Measurements from ENCODE around the gene XYLB. TPM values are rescaled to one million over a fixed set of nuclear protein-coding genes. Genes with fewer than 3 reads are reported as not detected.

XYLB gene
- polyA plus RNA-seq, 3 donors = 11.1 to 14.5 (median 14.0) TPM

DNA sequence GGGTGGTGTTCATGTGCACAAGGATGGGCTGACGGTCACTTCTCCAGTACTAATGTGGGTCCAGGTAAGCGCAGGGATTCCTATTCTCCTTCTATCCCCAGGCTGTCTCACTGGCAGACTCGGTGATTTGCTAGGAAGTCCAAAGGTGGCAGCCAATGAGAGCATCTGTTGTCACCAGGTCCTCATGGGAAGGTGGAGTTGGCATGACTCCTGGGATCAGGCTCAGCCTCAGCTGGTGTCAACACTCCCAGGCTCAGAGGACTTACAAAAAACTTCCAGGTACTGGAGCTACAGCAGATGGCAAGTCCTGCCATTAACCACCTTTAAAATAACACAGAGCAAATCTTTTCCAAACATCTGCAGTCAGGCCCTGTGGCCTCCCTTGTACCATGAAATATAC, 13.8 kb downstream of the XYLB start:
- DNase-seq = no peak

DNA sequence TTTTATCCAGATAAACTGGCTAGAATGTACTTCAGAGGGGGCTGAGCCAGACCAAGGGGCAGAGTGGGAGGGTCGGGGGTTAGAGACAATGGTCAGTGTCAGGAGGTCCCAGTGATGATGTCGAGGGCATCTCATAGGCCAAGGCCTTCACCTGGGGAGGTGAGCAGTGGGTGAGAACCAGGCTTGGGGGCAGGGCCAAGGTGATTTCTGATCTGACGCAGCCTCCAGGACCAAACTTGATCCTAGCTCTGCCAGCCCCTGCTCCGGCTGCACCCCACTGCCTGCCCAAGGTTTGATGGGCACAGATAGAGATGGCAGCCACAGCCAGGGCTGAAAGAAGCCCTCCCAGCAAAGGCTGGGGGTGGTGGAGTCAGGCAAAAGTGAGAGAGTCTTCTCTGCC, 14.9 kb downstream of the XYLB start:
- DNase-seq = no peak

DNA sequence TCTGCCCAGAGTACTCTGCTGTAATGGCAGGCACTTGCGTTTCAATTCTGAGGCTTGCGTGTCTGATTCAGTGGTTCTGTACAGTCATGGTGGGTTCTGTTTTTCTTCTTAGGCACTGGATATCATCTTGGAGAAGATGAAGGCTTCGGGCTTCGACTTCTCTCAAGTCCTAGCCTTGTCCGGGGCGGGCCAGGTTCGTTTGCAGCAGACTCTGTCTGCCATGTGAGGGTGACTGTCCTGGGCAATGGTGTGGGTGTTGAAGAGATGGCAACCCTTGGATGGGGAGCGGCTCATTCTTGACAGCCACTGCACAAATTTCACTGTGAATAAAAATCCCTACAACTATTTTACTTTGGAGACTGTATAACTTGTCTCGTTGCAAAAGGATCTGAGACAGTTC, 16.2 kb downstream of the XYLB start:
- no peak for DNase-seq

DNA sequence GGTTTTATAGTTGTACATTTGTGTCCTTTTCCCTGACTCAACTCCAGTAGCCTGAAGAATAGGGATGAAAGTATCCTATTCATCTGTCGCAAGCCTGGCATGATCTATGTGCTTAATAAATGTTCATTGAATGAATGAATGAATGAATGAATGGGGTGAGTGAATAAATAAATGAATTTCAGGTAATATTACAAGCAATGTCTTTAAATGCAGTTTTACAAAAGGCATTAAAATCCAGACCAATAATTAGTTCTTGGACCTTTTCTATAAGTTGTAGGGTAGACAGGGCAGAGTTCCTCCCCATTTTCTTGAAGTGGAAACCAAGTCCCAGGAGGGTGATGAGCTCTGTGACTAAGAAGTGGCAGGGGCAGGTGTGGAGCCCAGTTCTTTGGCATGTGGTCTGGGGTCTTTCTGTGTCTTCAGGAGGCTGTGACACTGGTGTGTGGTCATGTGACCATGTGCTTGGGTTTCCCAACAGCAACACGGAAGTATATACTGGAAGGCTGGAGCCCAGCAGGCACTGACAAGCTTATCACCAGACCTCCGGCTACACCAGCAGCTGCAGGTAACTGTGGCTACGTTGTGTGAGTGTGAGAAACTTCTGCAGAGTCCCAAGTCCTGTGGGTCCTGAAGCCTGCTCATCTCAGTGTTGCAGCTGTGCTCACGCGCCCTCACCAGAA, 18.3 kb downstream of the XYLB start:
- DNase-seq = no peak

DNA sequence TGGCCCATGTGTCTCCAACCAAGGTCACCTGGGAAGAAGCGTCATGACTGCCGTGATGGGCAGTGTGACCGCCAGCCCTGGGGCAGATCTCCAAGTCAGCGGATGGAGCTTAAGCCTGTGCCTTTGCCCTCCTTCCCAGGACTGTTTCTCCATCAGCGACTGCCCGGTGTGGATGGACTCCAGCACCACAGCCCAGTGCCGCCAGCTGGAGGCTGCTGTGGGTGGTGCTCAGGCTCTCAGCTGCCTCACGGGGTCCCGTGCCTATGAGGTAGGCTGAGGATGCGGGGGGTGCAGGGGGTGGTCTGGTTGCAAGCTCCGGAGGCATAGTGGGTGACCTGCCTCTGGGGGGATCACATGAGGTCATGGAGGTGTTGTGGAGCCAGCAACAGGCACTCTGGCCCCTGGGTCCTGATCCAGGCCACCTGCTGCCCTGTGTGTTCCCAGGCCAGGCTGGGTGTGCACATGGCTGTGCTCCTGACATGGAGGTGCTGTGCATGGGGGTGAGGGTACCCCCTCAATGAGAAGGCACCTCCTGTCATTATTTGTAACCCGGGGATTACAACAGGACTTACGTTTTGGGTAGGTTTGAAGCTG, 19.0 kb downstream of the XYLB start:
- DNase-seq = no peak

DNA sequence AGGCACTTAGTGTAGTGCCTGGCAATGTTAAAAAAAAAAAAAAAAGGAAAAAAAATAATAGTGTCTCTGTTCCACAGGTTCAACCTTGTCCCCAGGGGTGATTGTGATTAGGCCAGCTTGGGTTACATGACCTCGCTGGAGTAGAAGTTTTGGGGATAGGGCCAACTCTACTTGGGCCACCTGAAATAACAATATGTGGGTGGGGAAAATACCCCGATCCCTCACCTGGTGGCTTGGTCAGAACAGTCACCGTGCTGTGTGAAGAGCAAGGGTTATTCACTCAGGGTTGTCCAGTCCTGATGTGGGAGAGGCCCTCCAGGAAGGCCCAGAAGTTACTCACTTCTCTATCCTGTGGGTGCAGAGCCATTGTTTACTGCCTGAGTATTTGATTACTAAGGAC, 19.5 kb downstream of the XYLB start:
- no peak for DNase-seq

DNA sequence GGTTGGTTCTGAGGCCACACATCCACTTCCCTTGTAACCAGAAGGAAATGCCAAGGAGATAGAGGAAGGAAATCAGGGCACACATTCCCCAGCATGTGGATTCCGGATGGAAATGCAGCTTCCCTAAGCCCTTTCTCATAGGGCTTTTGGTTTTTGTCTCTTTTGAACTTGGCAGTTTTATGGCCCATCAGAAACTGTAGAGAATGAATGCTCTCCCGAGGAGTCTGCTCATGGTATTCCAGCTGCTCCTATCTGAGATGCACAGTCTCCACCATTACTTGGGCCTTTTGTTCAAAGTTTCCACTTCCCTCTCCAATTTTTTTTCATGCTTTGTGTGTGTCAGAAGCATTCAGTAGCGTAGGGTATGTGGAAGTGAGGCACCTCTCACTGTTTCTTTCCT, 21.2 kb downstream of the XYLB start:
- DNase-seq = peak; percentile 10

DNA sequence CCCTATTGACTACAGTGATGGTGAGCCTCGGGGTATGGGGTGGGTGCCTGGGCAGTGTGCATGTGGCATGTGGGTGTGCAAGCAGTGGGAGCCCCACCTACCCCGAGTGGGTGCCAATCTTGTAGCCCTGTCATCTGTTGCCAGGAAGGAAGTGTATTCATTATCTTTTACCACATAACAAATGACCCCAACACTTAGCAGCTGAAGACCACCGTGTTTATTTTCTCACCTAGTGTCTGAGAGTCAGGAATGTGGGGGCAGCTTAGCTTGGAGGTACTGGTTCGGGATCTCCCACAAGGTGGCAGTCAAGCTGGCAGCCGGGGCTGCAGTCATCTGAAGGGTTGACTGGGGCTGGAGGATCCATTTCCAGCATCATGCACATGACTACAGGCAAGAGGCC, 21.7 kb downstream of the XYLB start:
- no peak for DNase-seq

DNA sequence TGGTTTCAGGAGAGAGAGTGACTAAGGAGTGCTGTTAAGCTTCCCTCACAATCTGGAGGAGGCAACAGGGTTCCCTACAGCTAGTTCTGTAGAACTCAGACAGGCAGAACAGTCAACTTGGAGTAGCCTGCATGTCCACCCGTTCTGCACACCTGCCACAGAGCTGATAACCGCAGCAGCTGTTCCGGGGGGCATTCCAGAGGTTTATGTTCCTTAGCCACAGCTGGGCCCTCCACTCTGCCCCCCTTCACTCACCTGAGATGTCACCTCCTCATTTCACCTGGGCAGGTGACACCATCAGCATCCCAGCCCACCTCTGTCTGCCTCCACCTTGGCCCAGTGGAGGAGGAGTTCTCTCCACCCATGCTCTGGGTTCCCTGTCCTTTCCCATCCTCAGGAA, 22.6 kb downstream of the XYLB start:
- no peak for DNase-seq

DNA sequence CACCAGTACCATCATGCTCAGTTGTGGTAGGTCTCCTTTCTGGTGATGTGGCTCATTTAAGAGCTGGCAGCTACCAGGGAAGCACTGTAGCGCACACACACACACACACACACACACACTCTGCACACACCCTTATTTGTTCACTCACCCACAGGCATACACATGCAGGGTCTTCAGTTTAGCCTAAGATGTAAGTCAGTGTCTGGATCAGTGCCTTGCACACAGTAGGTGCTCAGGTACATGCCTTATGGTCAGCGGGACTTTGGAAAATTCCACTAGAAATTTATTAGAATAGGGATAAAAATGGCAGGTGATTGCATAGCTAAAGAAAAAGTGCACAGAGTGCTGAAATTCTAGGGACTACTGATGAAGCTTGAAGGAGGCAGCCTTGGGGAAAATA, 23.6 kb downstream of the XYLB start:
- no peak for DNase-seq

DNA sequence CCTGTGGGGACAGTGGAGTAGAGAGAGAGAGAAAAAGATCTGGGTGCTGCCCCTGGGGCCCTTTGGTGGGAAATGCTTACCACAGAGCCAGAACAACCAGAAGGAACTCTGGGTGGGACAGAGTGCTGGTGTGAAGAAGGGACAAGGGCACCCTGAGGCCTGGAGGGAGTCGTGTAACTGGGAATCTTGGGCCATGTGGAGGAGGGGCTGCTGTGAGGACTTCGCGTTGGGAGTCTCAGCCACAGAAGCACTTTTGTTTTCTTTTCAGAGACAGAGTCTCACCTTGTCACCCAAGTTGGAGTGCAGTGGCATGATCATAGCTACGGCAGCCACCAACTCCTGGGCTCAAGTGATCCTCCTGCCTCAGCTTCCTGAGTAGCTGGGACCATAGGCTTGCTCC, 24.3 kb downstream of the XYLB start:
- no peak for DNase-seq

DNA sequence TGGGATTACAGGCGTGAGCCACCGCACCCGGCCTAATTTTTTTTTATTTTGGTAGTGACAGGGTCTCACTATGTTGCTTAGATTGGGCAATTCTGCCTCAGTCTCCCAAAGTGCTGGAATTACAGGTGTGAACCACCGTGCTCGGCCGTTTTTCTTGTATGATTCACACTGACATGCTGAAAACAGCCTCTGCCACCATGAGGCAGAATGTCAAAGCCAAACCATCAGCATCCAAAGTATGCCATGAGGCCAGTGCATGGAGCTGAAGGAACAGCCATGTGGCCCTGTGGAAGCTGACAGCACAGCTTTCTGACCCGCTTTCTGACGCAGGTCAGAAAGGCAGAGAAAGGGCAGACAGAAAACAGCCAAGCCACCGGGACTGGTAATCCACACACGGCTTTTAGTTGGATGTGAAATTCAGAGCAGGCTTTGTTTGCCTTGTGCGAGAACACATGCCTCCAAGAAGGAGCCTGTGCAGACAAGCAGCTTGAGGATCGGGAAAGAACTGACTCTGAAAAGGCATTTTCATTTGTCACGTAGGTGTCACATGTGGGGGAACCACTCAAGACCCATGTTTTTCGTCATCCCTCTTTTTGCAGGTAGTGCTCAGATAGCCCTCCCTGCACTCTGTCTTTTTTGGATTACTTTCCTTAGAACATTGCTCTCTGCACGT, 25.1 kb downstream of the XYLB start:
- DNase-seq = no peak

DNA sequence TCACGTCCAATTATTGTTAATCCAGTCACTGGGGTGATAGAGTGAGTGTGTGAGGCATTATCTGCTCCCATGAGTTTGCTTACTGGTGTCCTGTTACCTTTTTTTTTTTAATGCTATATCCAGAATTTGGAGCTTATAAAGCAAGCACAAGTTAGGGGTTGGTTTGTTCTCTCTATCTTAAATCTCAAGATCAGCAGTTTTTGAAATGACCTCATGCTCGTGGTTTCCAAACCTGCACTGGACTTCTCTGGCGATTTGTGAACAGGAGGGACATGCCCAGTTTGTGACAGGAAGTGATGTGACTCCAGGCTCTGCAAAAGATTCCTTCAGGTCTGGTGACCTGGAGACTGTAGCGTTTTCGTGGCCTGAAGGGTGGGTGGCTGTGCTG, 25.6 kb downstream of the XYLB start:
- DNase-seq = no peak

DNA sequence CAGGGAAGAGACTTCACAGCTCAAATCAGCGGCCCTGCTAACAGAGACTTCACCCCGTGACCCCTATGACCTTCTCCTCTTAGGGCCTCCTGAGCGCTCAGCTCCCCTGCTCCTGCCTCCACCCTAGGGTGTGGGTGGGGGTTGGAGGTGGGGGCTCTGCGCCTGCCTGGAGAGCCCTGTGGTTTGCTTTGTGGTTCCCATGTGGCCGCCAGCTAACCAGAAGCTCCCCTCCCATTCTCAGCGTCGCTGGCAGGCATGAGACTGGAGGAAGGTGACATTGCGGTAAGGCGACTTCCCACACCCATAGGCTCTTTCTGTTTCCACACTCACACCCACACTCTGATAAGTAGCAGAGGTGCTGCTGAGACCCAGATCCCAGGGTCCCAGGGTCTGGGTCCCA, 27.6 kb downstream of the XYLB start:
- no peak for DNase-seq

DNA sequence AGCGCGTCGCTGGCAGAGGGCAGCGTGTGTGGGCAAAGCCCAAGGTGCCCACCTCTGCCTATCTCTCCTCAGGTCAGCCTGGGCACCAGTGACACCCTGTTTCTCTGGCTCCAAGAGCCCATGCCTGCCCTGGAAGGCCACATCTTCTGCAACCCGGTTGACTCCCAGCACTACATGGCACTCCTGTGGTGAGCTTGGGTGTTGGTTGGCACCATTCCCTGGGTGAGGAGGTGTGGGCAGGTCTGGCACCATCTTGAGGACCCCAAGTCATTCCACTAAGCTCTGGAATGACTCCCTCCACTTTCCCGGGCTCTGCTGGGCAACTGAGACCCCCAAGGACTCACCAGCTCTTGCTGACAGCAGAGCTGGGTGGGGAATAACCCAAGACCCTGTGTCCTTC, 28.5 kb downstream of the XYLB start:
- no peak for DNase-seq

DNA sequence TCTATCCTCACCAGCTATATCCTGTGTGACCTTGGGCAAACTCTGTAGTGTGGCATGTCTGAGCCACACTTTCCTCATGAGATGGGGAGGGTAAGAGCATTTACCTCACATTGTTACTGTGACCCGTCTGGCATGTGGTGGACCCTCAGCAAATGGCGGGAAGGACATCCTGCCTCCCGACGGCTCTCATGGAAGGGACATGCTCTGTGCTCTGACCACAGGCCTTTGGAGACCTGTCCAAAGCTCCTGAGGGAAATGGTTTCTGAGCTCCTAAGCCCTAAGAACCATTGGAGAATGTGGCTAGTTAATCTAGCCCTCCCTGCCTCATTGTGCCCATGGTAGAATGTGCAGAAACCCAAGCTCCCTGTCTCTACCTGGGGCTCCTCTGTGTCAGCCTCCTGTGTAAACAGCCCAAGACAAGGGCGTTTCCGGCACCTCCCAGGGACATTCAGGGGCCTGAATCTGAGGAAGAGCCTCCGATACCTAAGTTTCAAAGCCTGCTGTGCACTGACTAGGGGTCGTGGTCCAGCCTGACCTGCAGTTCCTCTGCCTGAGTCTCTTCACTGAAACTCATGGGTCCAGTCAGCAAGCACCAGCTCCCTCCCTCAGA, 29.0 kb downstream of the XYLB start:
- DNase-seq = no peak

DNA sequence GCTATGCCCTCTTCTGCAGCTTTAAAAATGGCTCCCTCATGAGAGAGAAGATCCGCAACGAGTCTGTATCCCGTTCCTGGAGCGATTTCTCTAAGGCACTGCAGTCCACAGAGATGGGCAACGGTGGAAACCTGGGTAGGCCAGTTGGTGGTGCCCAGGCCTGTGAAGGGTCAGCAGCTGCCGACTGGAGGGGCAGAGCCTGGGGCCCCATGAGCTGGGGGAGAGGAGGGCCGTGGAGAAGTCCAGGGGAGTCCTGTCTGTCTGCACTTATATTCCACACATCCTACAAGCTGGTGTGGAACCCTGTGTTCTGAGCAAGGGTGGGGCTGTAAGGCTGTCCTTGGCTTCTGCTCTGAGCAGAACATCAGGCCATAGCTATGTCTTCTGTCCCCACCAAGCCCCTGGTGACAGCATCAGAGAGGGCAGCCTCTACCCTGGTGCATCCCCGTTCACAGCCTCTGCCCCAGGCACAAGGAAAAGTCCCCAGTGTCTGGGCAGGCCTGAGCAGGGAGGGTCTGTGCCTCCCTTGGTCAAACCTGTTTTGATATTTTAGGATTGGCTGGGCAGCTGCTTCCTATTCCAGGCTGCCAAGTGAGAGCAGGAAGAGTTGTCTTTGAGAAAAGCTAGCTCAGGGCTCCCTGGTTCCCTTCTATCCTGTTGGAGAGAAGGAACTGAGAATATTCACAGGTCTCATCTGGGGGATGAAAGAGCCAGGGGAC, 29.7 kb downstream of the XYLB start:
- no peak for DNase-seq

DNA sequence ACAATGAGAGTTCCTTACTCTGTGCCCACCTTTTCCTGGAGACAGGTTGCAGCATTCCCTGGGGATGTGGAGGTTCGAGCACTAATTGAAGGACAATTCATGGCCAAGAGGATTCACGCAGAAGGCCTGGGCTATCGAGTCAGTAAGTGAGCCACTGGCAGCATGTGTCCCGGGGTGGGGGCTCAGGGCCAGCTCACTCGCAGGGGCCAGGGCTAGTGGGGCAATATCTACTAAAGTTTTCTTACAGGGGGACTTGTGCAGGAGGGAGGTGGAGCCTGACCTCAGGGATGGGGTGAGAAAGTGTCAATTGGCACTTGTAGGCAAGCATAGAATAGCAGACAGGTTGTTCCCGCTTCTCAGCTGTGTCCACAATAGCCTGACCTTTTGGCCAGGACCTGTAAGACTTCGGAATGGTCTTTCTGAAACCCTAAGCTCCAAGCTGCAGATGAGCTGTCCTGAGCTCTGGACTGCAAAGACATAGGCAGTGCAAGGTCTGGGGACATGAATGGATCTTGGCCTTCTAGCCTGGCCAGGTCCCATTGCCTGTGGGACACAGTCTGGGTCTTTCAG, 32.7 kb downstream of the XYLB start:
- no peak for DNase-seq

DNA sequence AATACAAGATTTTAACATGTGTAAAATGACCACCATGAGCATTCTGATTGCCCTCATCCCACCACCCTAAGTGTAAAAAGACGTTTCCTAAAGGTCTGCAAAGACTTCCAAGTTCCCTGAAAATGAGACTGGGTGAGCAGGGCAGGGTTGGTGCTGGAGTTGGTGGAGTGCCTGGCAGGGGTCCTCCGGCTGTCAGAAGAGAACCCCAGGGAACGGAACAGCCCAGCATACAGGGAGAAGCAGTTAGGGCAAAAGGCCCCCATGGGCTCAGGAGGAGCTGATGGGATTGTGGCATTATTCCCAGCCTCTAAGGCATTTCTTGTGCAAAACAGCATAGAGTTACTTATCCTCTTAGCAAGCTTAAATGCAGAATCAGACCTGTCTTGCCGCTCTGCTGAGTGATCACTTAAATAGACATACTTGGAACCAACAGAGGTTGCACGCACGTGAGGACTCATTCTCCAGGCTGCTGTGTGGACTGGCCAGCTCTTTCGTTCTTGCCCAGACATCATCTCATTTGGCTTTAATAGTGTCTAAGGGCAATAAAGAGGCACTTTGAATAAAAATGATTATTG, 36.0 kb downstream of the XYLB start:
- no peak for DNase-seq

DNA sequence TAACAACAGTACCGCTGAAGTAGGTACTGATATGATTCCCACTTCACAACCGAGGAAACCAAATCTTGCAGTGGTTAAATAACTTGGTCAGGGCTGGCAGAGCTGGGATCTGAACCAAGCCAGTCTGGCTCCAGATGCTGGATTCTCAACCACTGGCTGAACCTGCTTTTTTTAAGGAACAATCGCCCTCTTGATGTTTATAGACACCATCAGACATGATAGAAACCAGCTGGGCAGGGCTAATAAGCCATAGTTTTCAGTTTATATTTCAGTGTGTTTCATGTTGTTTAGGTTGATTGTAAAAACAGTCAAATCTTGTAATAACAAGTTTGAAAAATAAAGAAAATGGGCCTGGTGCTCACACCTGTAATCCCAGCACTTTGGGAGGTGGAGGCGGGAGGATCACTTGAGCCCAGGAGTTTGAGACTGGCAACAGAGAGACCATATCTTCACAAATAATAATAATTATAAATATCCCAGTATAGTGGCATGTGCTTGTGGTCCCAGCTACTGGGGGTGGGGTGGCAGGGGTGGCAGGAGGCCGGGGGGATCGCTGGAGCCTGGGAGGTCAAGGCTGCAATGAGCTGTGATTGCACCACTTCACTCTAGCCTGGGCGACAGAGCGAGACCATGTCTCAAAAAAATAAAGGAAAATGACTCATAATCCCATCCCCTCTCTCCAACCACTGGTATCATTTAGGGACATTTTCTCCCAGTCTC, 36.7 kb downstream of the XYLB start:
- DNase-seq = no peak

Measured in renal pelvis (tissue), 4 donors.